Measurements from ENCODE around the gene RNF224. TPM values are rescaled to one million over a fixed set of nuclear protein-coding genes. Genes with fewer than 3 reads are reported as not detected.
"Not testable (repeated sequence)": the region's sequence is repeated elsewhere in the genome, so short reads cannot be mapped to it uniquely, and the experiment has no call there.

Gene RNF224
- total RNA-seq, 2 experiments from 2014 or later: not detected

DNA sequence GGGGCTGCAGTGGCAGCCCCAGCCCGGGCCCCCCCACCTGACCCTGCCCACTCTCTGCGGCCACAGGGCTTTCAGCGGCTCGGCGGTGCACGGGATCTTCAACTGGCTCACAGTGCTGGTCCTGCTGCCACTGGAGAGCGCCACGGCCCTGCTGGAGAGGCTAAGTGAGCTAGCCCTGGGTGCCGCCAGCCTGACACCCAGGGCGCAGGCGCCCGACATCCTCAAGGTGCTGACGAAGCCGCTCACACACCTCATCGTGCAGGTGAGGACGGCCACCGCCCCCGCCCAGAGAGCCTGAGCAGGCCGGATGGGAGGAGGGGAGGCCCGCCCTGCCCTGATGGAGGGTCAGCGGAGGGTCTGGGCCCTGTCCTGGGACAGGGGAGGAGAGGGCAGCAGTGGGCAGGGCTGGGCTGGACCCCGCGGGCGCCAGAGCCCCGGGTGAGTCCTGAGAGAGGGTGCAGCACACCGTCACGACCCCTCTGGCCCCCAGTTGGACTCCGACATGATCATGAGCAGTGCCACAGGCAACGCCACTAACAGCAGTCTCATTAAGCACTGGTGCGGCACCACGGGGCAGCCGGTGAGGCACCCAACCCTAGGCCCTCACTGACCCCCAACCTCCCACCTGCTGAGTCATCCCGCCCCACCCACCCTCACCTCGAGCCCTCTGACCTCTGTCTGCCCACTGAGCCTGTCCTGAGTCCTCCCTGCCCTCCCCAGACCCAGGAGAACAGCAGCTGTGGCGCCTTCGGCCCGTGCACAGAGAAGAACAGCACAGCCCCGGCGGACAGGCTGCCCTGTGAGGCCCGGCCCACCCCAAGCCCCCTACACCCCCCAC lies 6.1 kb downstream of the RNF224 start:
- POLR2A ChIA-PET: no interaction called here
- no peak overlapping the region for H3K4me3 Mint-ChIP-seq
- H3K36me3 Mint-ChIP-seq: no peaks in the 10 kb centered on the region

DNA sequence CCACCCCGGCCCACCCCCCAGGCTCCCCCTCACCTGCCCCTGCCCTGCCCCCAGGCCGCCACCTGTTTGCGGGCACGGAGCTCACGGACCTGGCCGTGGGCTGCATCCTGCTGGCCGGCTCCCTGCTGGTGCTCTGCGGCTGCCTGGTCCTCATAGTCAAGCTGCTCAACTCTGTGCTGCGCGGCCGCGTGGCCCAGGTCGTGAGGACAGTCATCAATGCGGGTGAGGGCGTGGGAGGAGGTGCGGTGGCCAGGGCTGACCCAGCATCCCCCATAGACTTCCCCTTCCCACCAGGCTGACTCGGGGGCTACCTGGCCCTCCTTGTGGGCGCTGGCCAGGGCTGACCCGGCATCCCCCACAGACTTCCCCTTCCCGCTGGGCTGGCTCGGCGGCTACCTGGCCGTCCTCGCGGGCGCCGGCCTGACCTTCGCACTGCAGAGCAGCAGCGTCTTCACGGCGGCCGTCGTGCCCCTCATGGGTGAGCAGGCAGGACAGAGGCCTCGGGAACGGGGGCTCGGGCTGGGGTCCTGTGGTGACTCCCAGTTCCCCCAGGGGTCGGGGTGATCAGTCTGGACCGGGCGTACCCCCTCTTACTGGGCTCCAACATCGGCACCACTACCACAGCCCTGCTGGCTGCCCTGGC lies 6.9 kb downstream of the RNF224 start:
- DNase-seq: no peak
- Mint-ChIP-seq H3K27ac (no peak overlapping the region), H3K9me3 (no peaks in the 10 kb centered on the region), H3K36me3 (no peaks in the 10 kb centered on the region), H3K4me3 (no peak overlapping the region), H3K4me1 (ENCODE audit: low read depth) (peaks cover 9% of the 10 kb centered on the region), H3K27me3 (peaks cover 11% of the 10 kb centered on the region)
- CTCF ChIA-PET: interaction anchor here (0.6 to 1.4 kb wide), 2 partner anchors 25 to 33 kb away, joined by 3 read pairs; partner anchors contain the start of gene TPRN
- POLR2A ChIA-PET: no interaction called here
- intact Hi-C loops (cut with micrococcal nuclease): no loop called here

More for the DNA sequence above, 6.1 kb downstream of the RNF224 start:
- Mint-ChIP-seq H3K27me3 (peaks cover 11% of the 10 kb centered on the region), H3K9me3 (no peaks in the 10 kb centered on the region), H3K4me1 (ENCODE audit: low read depth) (peaks cover 3% of the 10 kb centered on the region), H3K27ac (no peak overlapping the region)
- no peak for DNase-seq
- CTCF ChIA-PET: no interaction called here
- intact Hi-C loops (cut with micrococcal nuclease): no loop called here

DNA sequence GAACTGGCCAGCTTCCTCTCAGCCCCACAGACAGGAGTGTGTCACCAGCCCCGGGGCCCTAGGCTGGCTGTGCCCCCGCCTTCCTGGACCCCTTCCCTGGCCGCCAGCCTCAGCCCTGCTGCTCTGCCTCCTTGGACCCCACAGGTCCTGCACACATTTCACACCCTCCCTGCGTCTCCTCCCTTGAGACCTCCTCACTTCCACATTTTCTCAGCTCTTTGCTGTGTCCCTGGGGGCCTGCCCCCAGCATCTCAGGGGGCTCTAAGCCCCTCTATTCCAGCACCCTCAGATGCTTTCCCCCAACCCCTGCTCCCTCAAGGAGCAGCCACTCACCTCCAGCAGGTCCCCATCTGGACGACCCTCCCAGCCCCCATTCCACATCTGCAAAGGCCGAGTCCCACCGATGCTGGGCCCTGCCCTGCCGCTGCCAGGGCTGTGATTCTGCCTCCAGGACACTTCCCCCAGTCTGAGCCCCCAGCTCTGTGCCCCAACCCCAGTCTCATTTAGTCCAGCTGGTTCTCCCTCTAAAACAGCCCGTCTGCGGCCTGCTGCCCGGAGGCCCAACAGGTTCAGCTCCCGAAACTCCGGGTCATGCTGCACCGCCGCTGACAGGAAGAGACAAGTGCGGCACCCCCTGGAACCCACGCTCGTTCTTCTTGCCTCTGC lies 7.6 kb downstream of the RNF224 start:
- Mint-ChIP-seq H3K9me3 (no peaks in the 10 kb centered on the region), H3K36me3 (no peaks in the 10 kb centered on the region), H3K27me3 (peaks cover 11% of the 10 kb centered on the region), H3K27ac (peak overlapping the region; percentile 18), H3K4me3 (no peak overlapping the region), H3K4me1 (ENCODE audit: low read depth) (peaks cover 9% of the 10 kb centered on the region)
- ChIA-PET POLR2A (no interaction called here), CTCF (interaction anchor here (0.6 to 2.0 kb wide), 4 partner anchors 13 to 34 kb away, joined by 3 to 5 read pairs (median 3); partner anchors contain the start of gene TPRN)
- intact Hi-C loops (cut with micrococcal nuclease): no loop called here
- no peak for DNase-seq

DNA sequence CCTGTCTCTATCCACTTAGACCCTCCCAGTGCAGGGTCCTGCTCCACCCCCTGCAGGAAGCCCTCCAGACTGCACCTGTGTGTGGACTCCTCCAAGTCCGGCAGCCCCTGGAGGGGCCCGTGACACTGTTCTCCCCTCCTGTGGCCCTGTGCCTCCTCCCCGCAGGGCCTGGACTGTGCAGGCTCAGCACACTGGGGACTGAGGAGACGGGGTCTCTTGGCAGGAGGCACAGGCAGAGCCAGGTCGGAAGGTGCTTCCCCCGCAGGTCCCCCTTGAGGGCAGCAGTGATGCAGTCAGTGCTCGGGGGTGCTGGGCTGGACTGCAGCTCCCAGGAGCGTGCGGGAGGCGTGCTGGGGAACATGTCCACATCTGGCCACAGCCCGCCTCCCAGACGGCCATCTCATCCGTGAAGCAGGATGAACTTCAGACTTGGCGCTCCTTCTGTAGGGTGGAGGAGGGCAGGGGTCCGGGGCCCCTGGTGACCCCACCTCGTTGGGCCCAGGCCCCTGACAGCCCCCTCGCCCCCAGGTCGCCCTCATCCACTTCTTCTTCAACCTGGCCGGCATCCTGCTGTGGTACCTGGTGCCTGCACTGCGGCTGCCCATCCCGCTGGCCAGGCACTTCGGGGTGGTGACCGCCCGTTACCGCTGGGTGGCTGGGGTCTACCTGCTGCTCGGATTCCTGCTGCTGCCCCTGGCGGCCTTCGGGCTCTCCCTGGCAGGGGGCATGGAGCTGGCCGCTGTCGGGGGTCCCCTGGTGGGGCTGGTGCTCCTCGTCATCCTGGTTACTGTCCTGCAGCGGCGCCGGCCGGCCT lies 8.3 kb downstream of the RNF224 start:
- ChIA-PET POLR2A (interaction anchor here (1.0 kb wide), 1 partner anchor 149 kb away, joined by 4 read pairs; the partner anchor contains the start of gene MAN1B1), CTCF (interaction anchor here (1.0 to 2.5 kb wide), 21 partner anchors 10 to 470 kb away, joined by 3 to 54 read pairs (median 6); partner anchors contain the start of genes ANAPC2, CYSRT1, MAN1B1 and NDOR1)
- Mint-ChIP-seq H3K4me1 (ENCODE audit: low read depth) (peaks cover 9% of the 10 kb centered on the region), H3K9me3 (no peaks in the 10 kb centered on the region), H3K27me3 (peaks cover 9% of the 10 kb centered on the region), H3K4me3 (no peak overlapping the region), H3K27ac (peak overlapping the region; percentile 18), H3K36me3 (no peaks in the 10 kb centered on the region)
- intact Hi-C loops (cut with micrococcal nuclease): no loop called here
- no peak for DNase-seq

DNA sequence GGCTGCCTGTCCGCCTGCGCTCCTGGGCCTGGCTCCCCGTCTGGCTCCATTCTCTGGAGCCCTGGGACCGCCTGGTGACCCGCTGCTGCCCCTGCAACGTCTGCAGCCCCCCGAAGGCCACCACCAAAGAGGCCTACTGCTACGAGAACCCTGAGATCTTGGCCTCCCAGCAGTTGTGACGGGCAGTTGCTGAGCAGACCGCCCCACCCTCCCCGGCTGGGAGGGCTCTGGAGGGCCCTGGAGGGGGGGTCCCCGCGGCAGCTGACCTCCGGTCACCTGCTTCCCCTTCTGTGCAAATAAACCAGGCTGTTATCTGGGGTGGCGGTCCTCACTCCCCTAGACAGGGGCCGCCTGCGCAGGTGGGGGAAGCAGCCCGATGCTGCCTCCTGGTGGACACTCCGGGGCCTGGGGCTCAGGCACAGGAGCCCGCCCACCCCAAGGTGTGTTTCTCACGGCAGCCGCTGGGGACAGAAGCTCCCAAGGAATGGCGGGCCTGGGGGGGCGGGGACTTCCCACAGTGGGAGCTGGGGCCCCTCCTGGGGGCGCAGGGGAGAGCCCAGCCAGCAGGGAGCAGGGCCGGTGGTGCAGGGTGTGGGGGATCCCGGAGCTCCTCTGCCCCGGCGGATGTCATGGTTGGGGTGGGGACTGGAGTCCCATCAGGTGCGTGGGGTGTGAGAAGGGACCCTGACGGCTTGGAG lies 9.1 kb downstream of the RNF224 start:
- POLR2A ChIA-PET: interaction anchor here (0.6 to 1.0 kb wide), 3 partner anchors 48 to 150 kb away, joined by 3 to 4 read pairs (median 4); partner anchors contain the start of genes ANAPC2, MAN1B1 and SSNA1
- Mint-ChIP-seq H3K36me3 (peaks cover 4% of the 10 kb centered on the region), H3K4me3 (no peak overlapping the region), H3K9me3 (no peaks in the 10 kb centered on the region), H3K27ac (no peak overlapping the region), H3K27me3 (peaks cover 8% of the 10 kb centered on the region), H3K4me1 (ENCODE audit: low read depth) (peaks cover 9% of the 10 kb centered on the region)
- DNase-seq: peak; percentile 93
- CTCF ChIA-PET: interaction anchor here (0.6 to 2.5 kb wide), 50 partner anchors 9 to 531 kb away, joined by 3 to 54 read pairs (median 4); partner anchors contain the start of genes ANAPC2, CYSRT1, MAN1B1 and NDOR1
- intact Hi-C loops (cut with micrococcal nuclease): no loop called here

DNA sequence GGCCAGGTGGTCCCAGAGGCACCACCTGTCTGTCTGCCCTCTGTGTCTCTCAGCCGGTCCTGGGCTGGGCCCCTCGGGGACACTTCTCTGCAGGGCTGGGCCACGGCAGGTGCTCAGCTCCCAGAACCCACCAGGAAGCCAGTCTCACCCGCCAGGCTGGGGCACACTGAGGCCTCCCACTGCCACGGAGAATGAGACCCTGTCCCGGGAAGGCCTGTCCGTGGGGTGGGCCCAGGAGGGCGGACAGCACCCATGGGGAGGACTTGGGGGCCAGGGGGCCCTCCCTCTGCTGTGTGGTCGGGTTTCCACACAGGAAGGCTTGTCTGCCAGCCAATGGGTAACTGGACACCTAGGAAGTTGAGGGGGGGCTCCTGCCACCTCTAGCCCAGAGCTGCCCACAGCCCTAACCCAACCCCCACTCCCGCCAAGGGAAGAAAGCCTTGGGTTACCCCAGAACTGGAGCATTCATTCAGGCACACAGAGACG lies 9.7 kb downstream of the RNF224 start:
- intact Hi-C loops (cut with micrococcal nuclease): no loop called here
- Mint-ChIP-seq H3K27ac (no peak overlapping the region), H3K27me3 (peaks cover 8% of the 10 kb centered on the region), H3K4me1 (ENCODE audit: low read depth) (peaks cover 9% of the 10 kb centered on the region), H3K4me3 (no peak overlapping the region), H3K9me3 (no peaks in the 10 kb centered on the region), H3K36me3 (peaks cover 5% of the 10 kb centered on the region)
- ChIA-PET POLR2A (interaction anchor here (0.6 to 1.0 kb wide), 2 partner anchors 49 to 150 kb away, joined by 4 read pairs; partner anchors contain the start of genes ANAPC2, MAN1B1 and SSNA1), CTCF (interaction anchor here (0.6 to 2.5 kb wide), 49 partner anchors 8 to 531 kb away, joined by 3 to 54 read pairs (median 4); partner anchors contain the start of genes ANAPC2, CYSRT1, MAN1B1 and NDOR1)
- DNase-seq: no peak

DNA sequence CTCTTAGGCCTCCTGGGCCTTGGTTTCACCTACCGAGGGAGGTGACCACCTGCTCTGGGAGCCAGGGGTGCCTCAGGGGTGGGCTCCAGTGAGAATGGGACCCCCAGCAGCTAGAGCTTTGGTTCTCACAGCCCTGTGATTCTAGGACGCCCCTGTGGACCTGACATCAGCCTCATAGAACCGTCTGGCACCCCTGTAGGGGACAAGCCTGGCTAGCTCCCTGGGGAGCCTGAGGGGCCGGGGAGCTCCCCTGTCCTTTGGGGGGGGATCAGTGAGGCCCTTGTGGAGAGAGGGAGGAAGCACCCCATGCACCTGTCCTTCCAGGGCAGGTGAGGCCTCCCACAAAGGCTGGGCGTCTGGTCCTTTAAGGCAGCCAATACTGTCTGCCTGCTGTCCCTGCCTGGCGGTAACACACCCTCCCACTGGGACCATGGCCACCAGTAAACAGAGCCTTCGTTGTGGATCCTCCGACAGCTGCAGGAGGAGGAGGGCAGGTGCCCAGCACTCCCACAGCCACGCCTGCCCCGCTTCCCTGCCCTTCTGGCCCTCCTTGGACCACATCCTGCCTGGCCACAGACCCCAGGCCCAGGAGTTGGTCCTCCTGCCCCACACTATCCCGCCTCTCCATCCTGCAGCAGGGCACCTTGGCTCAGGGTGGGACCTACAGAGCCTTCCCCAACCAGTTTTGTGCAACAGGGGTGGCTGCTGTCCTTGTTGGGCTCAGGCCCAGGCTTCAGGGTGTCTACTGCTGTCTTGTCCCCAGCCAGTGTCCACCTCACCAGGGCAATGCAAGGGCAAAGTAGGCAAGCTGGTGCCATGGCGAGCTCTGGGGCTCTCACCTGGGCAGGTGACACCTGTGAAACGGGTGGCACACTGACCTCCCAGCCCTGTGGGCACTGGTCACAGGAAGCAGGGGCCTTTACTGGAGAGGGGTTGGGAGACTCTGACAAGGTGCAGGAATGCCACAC lies 10.7 kb downstream of the RNF224 start:
- ChIA-PET CTCF (interaction anchor here (1.1 to 3.9 kb wide), 10 partner anchors 15 to 191 kb away, joined by 3 to 22 read pairs (median 8); partner anchors contain the start of genes CYSRT1, NELFB, RNF208 and TOR4A), POLR2A (no interaction called here)
- H3K4me1 Mint-ChIP-seq (ENCODE audit: low read depth): peaks cover 18% of the 10 kb centered on the region
- H3K36me3 Mint-ChIP-seq: peaks cover 16% of the 10 kb centered on the region
- no peak for DNase-seq
- peaks cover 8% of the 10 kb centered on the region for H3K27me3 Mint-ChIP-seq
- intact Hi-C loops (cut with micrococcal nuclease): no loop called here
- H3K9me3 Mint-ChIP-seq: no peaks in the 10 kb centered on the region
- no peak overlapping the region for H3K4me3 Mint-ChIP-seq
- H3K27ac Mint-ChIP-seq: no peak overlapping the region

DNA sequence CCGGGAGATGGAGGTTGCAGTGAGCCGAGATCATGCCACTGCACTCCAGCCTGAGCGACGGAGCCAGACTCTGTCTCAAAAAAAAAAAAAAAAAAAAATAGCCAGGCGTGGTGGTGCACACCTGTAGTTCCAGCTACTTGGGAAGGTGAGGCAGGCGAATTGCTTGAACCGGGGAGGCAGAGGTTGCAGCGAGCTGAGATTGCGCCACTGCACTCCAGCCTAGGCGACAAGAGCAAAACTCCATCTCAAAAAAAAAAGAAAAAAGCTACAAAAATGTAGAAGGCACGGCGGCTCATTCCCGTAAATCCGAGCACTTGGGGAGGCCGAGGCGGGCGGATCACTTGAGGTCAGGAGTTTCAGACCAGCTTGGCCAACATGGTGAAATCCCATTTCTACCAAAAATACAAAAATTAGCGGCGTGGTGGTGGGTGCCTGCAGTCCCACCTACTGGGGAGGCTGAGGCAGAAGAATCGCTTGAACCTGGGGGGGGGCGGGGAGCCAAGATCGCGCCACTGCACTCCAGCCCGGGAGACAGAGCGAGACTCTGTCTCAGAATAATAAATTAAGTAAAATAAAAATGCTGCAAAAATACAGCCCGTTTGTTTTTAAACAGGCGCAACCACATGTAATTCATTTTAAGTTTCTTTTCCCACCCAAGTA lies 12.4 kb downstream of the RNF224 start:
- Mint-ChIP-seq H3K4me1 (ENCODE audit: low read depth) (peaks cover 21% of the 10 kb centered on the region), H3K4me3 (peak overlapping the region; percentile 70), H3K27ac (peak overlapping the region; percentile 69), H3K36me3 (peaks cover 26% of the 10 kb centered on the region)
- ChIA-PET CTCF (interaction anchor here (0.7 to 3.9 kb wide), 15 partner anchors 9 to 210 kb away, joined by 3 to 22 read pairs (median 5); partner anchors contain the start of genes ANAPC2, CYSRT1, MAN1B1 and RNF208), POLR2A (interaction anchor here (1.2 to 4.5 kb wide), 9 partner anchors 11 to 170 kb away, joined by 3 to 65 read pairs (median 13); partner anchors contain the start of genes ANAPC2, CYSRT1, MAN1B1 and NELFB)
- intact Hi-C loops (cut with micrococcal nuclease): loop anchor here (1.0 to 5.0 kb wide), 6 partner anchors 16 to 447 kb away; partner anchors contain the start of genes ANAPC2, NELFB, SSNA1 and TMEM141
- not testable (repeated sequence) for H3K9me3 Mint-ChIP-seq, DNase-seq, H3K27me3 Mint-ChIP-seq

DNA sequence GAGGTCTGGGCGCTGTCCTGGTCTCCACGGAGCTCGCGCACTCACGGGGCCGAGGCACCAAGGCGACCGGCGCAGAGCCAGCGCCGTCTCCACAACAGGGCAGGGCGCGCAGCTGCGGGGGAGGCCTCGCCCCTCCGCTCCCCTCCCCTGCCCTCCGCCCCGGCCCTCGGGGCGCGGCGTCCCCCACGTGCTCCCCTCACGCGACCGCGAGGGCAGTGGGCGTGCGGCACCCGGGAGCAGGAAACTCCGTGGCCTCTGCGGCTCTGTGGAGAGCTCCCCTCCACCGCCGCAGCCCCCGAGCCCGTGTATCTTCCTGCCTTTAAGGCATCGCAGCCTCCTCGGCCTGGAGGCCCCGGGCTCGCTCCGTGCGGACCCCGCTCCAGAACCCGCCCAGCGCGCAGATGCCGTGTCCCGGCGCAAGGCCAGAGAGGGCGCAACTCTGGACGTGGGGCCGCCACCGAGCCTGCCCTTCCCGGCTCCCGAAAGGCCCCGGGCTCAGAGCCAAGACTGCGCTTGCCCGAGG lies 13.1 kb downstream of the RNF224 start:
- ChIA-PET CTCF (interaction anchor here (0.7 to 3.9 kb wide), 15 partner anchors 8 to 211 kb away, joined by 3 to 22 read pairs (median 5); partner anchors contain the start of genes ANAPC2, CYSRT1, NRARP and RNF208), POLR2A (interaction anchor here (0.6 to 4.5 kb wide), 25 partner anchors 10 to 450 kb away, joined by 3 to 65 read pairs (median 4); partner anchors contain the start of genes ANAPC2, CYSRT1, DPP7 and EXD3)
- Mint-ChIP-seq H3K4me1 (ENCODE audit: low read depth) (peaks cover 21% of the 10 kb centered on the region), H3K4me3 (peak overlapping the region; percentile 70), H3K27ac (peak overlapping the region; percentile 69), H3K27me3 (no peaks in the 10 kb centered on the region), H3K36me3 (peaks cover 26% of the 10 kb centered on the region), H3K9me3 (no peaks in the 10 kb centered on the region)
- intact Hi-C loops (cut with micrococcal nuclease): loop anchor here (1.0 to 5.0 kb wide), 6 partner anchors 15 to 448 kb away; partner anchors contain the start of genes ANAPC2, NELFB, SSNA1 and TMEM141
- DNase-seq: peak; percentile 74
